RWPE2 (cell line): Measurements from ENCODE around the gene C2orf81.

Source experiments
- ATAC-seq: fragments of 200-7000 bp; cut with Tn5 transposase; 3 replicates; pipeline ENCODE4 v1.9.1; 2021; ENCODE audit warnings: low read depth
- DNase-seq: peaks from one replicate; pipeline ENCODE4 v3.0.0-alpha.2; 2020; ENCODE audit warnings: low spot score
- H3K27ac ChIP-seq: fragments of 450-650 bp; 2 replicates; pipeline ENCODE4 v1.5.1; 2017; ENCODE audit warnings: mild to moderate bottlenecking; ENCODE audit not compliant: poor library complexity, severe bottlenecking
- H3K27me3 ChIP-seq: fragments of 250-450 bp; sonication (Bioruptor Pico); 2 replicates; pipeline ENCODE4 v1.5.1; 2021; ENCODE audit warnings: mild to moderate bottlenecking, moderate library complexity; ENCODE audit not compliant: insufficient read depth, poor library complexity, severe bottlenecking
- H3K36me3 ChIP-seq: fragments of 250-450 bp; sonication (Bioruptor Pico); 2 replicates; pipeline ENCODE4 v1.5.1; 2020; ENCODE audit warnings: low read depth, mild to moderate bottlenecking, moderate library complexity
- H3K4me1 ChIP-seq: fragments of 250-450 bp; sonication (Bioruptor Pico); 2 replicates; pipeline ENCODE4 v1.5.1; 2021; ENCODE audit warnings: mild to moderate bottlenecking, moderate library complexity; ENCODE audit not compliant: insufficient read depth, poor library complexity, severe bottlenecking
- H3K4me3 ChIP-seq: fragments of 250-450 bp; sonication (Bioruptor Pico); 2 replicates; pipeline ENCODE4 v1.5.1; 2021; ENCODE audit warnings: mild to moderate bottlenecking, moderate library complexity; ENCODE audit not compliant: severe bottlenecking
- H3K9me3 ChIP-seq: fragments of 250-450 bp; sonication (Bioruptor Pico); 2 replicates; pipeline ENCODE4 v1.5.1; 2021; ENCODE audit warnings: mild to moderate bottlenecking, moderate library complexity; ENCODE audit not compliant: severe bottlenecking
- CTCF ChIP-seq: fragments of 450-650 bp; IDR thresholded peaks from one replicate; pipeline ENCODE4 v1.5.1; 2017; ENCODE audit warnings: mild to moderate bottlenecking, moderate library complexity; ENCODE audit not compliant: poor library complexity, severe bottlenecking

C2orf81 gene

GRCh38 chr2:74392449-74392743, 29.0 kb downstream of the C2orf81 start:
- no peak overlapping the region for H3K4me3 ChIP-seq

GRCh38 chr2:74391580-74392448, 29.6 kb downstream of the C2orf81 start:
- H3K4me1 ChIP-seq = peaks cover 12% of the 10 kb centered on the region
- DNase-seq (peak; percentile 83), ATAC-seq (peak; percentile 79)
- no peaks in the 10 kb centered on the region for H3K27me3 ChIP-seq
- peak; percentile 99 for TF ChIP-seq CTCF
- H3K9me3 ChIP-seq = no peaks in the 10 kb centered on the region
- peak overlapping the region; percentile 56 for H3K27ac ChIP-seq
- peak overlapping the region; percentile 46 for H3K4me3 ChIP-seq
- 0 out of 2 replicates have a peak, but pooled peaks cover 7% of the 10 kb centered on the region for H3K36me3 ChIP-seq

More at GRCh38 chr2:74392449-74392743, 29.0 kb downstream of the C2orf81 start:
- H3K9me3 ChIP-seq = no peaks in the 10 kb centered on the region
- DNase-seq (no peak), ATAC-seq (no peak)
- no peak for TF ChIP-seq CTCF
- H3K36me3 ChIP-seq = 0 out of 2 replicates have a peak, but pooled peaks cover 7% of the 10 kb centered on the region
- H3K27me3 ChIP-seq = no peaks in the 10 kb centered on the region
- H3K27ac ChIP-seq = no peak overlapping the region
- peaks cover 12% of the 10 kb centered on the region for H3K4me1 ChIP-seq

GRCh38 chr2:74391209-74391579, 30.2 kb downstream of the C2orf81 start:
- H3K27me3 ChIP-seq = no peaks in the 10 kb centered on the region
- ATAC-seq (peak; percentile 60), DNase-seq (no peak)
- 0 out of 2 replicates have a peak, but pooled peaks cover 7% of the 10 kb centered on the region for H3K36me3 ChIP-seq
- H3K4me1 ChIP-seq = peaks cover 12% of the 10 kb centered on the region
- H3K4me3 ChIP-seq = peak overlapping the region; percentile 46
- H3K27ac ChIP-seq = peak overlapping the region; percentile 56
- no peak for TF ChIP-seq CTCF
- no peaks in the 10 kb centered on the region for H3K9me3 ChIP-seq

GRCh38 chr2:74390606-74391005, 30.8 kb downstream of the C2orf81 start:
- Histone ChIP-seq H3K27me3 (no peaks in the 10 kb centered on the region), H3K4me3 (peak overlapping the region; percentile 46), H3K9me3 (no peaks in the 10 kb centered on the region), H3K36me3 (0 out of 2 replicates have a peak, but pooled peaks cover 7% of the 10 kb centered on the region), H3K27ac (peak overlapping the region; percentile 56), H3K4me1 (peaks cover 12% of the 10 kb centered on the region)
- no peak for DNase-seq
- no peak for TF ChIP-seq CTCF
- no peak for ATAC-seq

GRCh38 chr2:74387346-74387745, 34.1 kb downstream of the C2orf81 start:
- TF ChIP-seq CTCF = no peak
- DNase-seq (no peak), ATAC-seq (no peak)
- Histone ChIP-seq H3K27ac (no peak overlapping the region), H3K4me1 (peaks cover 18% of the 10 kb centered on the region), H3K27me3 (no peaks in the 10 kb centered on the region), H3K36me3 (peaks cover 25% of the 10 kb centered on the region), H3K9me3 (no peaks in the 10 kb centered on the region), H3K4me3 (no peak overlapping the region)
